Thoracic aorta (tissue), 2 donors: ENCODE results near the gene PNPLA7. TPM values are rescaled to one million over a fixed set of nuclear protein-coding genes. Genes with fewer than 3 reads are reported as not detected.

ENCODE experiments used
- ATAC-seq: fragments of 150-250 bp; one replicate; pipeline ENCODE4 v1.8.0; 2017; ENCODE audit warnings: low read depth; ENCODE audit not compliant: insufficient number of reproducible peaks, low FRiP score
- DNase-seq: peaks from one replicate; pipeline ENCODE4 v3.0.0-alpha.2; 2020; ENCODE audit warnings: low spot score
- H3K27ac ChIP-seq, 2 donors: fragments of 200-600 bp; sonication (generic); 1 replicate in 1 of 2; 2 replicates in 1 of 2; pipeline ENCODE4 v1.5.1; 2016; ENCODE audit warnings: mild to moderate bottlenecking in 2 of 2, moderate library complexity in 2 of 2
- H3K27me3 ChIP-seq: fragments of 200-600 bp; sonication (generic); replicated peaks from 2 replicates; pipeline ENCODE4 v1.6.0; 2016; ENCODE audit warnings: mild to moderate bottlenecking; ENCODE audit not compliant: insufficient read depth
- H3K36me3 ChIP-seq: fragments of 200-600 bp; sonication (generic); one replicate; pipeline ENCODE4 v1.5.1; 2016
- H3K4me1 ChIP-seq, 2 donors: fragments of 200-600 bp; sonication (generic); 1 replicate in 1 of 2; 2 replicates in 1 of 2; pipeline versions ENCODE4 v1.5.1 to v1.6.0; 2016; ENCODE audit warnings: low read depth in 2 of 2, mild to moderate bottlenecking in 1 of 2; ENCODE audit not compliant: control insufficient read depth in 1 of 2
- H3K4me3 ChIP-seq: fragments of 200-600 bp; sonication (generic); 2 replicates; pipeline ENCODE4 v1.5.1; 2016; ENCODE audit warnings: mild to moderate bottlenecking
- H3K9me3 ChIP-seq: fragments of 200-600 bp; sonication (generic); 2 replicates; pipeline ENCODE4 v1.5.1; 2016
- total RNA-seq, 2 donors: library from RNA; depleted of rRNA; stranded (reverse); fragments of >200 nt; gene quantifications; one replicate each; pipeline versions ENCODE4 v1.1.0 to v1.2.3, GENCODE V29; 2016
- TF ChIP-seq, protein P1 (sequence below): fragments of 200-600 bp; sonication (generic); IDR thresholded peaks from one replicate; pipeline ENCODE4 v1.5.1; 2019; ENCODE audit warnings: antibody characterized with exemption

PNPLA7 gene
- total RNA-seq, 2 donors from 2014 or later, result 12.7 to 21.4 TPM

DNA sequence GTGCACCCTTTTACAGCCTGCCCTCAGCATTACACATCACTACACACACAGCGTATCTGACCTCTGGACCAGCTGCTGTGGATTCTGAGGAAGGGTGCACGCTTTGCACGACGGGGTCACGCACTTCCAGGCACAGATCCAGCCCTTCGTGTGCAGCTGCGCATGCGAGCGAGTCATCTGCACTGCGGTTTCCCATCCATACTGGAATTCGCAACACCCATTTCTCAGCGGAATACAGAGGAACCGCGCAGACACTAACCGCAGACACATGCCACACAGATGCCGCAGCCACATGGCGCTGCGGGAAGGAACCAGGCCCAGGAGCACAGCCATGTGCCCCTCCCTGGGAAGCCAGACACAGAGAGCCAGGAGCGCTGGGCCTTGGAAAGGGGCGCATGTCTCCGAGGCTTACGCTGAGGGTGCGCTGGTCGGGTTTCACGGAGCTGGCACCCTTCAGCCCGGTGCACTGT is 43.5 kb downstream of the PNPLA7 start:
- no peaks in the 10 kb centered on the region for H3K4me1 ChIP-seq
- H3K27ac ChIP-seq, result no peak overlapping the region
- H3K27me3 ChIP-seq, result no peaks in the 10 kb centered on the region
- H3K9me3 ChIP-seq, result no peaks in the 10 kb centered on the region
- DNase-seq, result no peak
- TF ChIP-seq, protein P1, sequence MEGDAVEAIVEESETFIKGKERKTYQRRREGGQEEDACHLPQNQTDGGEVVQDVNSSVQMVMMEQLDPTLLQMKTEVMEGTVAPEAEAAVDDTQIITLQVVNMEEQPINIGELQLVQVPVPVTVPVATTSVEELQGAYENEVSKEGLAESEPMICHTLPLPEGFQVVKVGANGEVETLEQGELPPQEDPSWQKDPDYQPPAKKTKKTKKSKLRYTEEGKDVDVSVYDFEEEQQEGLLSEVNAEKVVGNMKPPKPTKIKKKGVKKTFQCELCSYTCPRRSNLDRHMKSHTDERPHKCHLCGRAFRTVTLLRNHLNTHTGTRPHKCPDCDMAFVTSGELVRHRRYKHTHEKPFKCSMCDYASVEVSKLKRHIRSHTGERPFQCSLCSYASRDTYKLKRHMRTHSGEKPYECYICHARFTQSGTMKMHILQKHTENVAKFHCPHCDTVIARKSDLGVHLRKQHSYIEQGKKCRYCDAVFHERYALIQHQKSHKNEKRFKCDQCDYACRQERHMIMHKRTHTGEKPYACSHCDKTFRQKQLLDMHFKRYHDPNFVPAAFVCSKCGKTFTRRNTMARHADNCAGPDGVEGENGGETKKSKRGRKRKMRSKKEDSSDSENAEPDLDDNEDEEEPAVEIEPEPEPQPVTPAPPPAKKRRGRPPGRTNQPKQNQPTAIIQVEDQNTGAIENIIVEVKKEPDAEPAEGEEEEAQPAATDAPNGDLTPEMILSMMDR, result no peak
- H3K36me3 ChIP-seq, result no peaks in the 10 kb centered on the region
- ATAC-seq, result no peak
- H3K4me3 ChIP-seq, result no peak overlapping the region

- Histone ChIP-seq H3K9me3 (no peaks in the 10 kb centered on the region), H3K36me3 (no peaks in the 10 kb centered on the region), H3K4me1 (no peaks in the 10 kb centered on the region), H3K27me3 (no peaks in the 10 kb centered on the region), H3K4me3 (no peak overlapping the region), H3K27ac (no peak overlapping the region)
- ATAC-seq (no peak), DNase-seq (no peak)
- TF ChIP-seq, protein P1, result no peak
These were observed 43.9 kb downstream of the PNPLA7 start for GRCh38 chr9:137506274-137506673.

- Histone ChIP-seq H3K27me3 (no peaks in the 10 kb centered on the region), H3K36me3 (no peaks in the 10 kb centered on the region), H3K9me3 (no peaks in the 10 kb centered on the region), H3K4me1 (no peaks in the 10 kb centered on the region), H3K27ac (no peak overlapping the region), H3K4me3 (no peak overlapping the region)
- no peak for ATAC-seq
- DNase-seq, result no peak
- TF ChIP-seq, protein P1, result no peak
These were observed 44.6 kb downstream of the PNPLA7 start for GRCh38 chr9:137505421-137506140.

DNA sequence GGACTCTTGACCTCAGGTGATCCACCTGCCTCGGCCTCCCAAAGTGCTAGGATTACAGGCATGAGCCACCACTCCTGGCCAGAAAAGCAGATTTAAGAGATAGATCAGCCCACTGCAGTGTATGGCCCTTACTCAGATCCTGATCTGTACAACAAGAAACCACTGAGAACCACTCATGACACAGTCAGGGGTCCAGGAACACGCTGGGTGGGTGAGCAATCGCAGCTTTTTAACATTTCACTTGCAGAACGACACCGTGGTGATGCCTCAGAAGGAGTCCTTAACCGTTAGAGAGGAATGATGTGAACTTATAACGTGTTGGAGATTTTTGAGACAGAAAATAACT is 45.8 kb downstream of the PNPLA7 start:
- H3K27ac ChIP-seq, result no peak overlapping the region
- H3K36me3 ChIP-seq, result peaks cover 5% of the 10 kb centered on the region
- ATAC-seq, result no peak
- no peaks in the 10 kb centered on the region for H3K9me3 ChIP-seq
- TF ChIP-seq, protein P1, result no peak
- H3K4me1 ChIP-seq, result no peaks in the 10 kb centered on the region
- H3K4me3 ChIP-seq, result no peak overlapping the region
- no peak for DNase-seq
- no peaks in the 10 kb centered on the region for H3K27me3 ChIP-seq

DNA sequence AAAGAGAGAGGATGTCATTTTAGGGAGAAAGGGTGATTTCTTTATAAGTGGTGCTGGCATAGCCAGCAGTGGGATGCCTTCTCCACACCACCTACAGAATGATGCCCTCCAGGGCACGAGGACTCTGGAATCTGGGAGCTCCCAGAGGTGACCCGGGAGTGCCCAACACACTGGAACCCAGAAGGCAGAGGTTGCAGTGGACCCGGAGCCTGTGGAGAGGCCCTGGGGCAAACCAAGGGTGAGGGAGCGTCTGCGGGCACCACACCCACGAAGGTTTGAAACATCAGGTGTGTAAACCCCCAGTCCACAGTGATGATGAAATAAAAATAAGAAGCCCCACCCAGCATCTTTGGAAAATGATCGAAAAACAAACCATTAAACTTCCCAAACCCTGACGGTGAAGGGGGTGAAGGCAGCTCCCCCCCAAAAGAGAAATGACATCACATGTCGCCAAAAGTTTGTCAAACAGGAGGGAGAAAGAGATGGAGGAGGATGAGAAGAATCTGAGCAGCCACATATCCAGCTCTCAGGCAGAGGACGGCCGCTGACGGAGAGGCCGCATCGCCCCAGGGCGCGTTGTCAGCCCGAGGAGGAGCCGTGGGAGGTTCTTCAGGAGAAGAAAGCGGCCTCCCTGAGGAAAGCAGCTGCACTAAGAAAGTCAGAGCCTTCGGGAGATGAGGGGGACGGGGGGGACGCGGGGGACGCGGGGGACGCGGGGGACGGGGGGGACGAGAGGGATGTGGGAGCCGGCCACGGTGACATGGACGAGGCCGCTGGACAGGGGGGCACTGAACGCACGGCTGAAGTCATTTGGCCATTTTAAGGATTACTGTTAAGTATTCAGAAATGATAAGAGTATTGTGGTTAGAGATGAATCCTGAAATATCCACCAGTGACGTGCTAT is 47.9 kb downstream of the PNPLA7 start:
- Histone ChIP-seq H3K36me3 (peaks cover 5% of the 10 kb centered on the region), H3K4me3 (no peak overlapping the region), H3K27me3 (no peaks in the 10 kb centered on the region), H3K27ac (no peak overlapping the region), H3K4me1 (no peaks in the 10 kb centered on the region), H3K9me3 (no peaks in the 10 kb centered on the region)
- no peak for ATAC-seq
- DNase-seq, result no peak
- TF ChIP-seq, protein P1, result no peak
